GM12864 (cell line): Measurements from ENCODE around the gene PPP1R11.
"Not testable (repeated sequence)": the region's sequence is repeated elsewhere in the genome, so short reads cannot be mapped to it uniquely, and the experiment has no call there.

Experiments used
- DNase-seq: peaks from one replicate; pipeline ENCODE4 v3.0.0-alpha.2; 2011; ENCODE audit warnings: low read depth
- H3K4me3 ChIP-seq: 2 replicates; pipeline ENCODE4 v1.5.1; 2011; ENCODE audit warnings: mild to moderate bottlenecking, low read depth, low read length, control low read depth
- CTCF ChIP-seq: IDR thresholded peaks from 2 replicates; pipeline ENCODE4 v1.5.1; 2011; ENCODE audit warnings: low read depth, mild to moderate bottlenecking, moderate library complexity, low read length, control low read depth, inconsistent platforms; ENCODE audit errors: missing control alignments

Gene PPP1R11

GRCh38 chr6:30116724-30117123, 49.7 kb downstream of the PPP1R11 start:
- no peak overlapping the region for H3K4me3 ChIP-seq
- no peak for DNase-seq
- TF ChIP-seq CTCF: peak; percentile 16

DNA sequence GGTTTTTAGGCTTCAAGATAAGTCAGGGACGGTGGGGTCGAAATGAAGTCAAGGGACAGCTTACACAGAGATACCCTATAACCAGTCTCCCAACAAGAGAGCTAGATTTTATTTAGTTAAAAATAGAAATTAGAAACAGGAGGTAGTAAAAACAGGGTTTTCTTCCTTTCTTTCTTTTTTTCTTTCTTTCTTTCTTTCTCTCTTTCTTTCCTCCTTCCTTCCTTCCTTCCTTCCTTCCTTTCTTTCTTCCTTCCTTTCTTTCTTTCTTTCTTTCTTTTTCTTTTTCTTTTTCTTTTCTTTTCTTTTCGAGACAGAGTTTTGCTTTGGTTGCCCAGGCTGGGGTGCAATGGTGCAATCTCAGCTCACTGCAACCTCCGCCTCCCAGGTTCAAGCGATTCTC, 51.7 kb downstream of the PPP1R11 start:
- not testable (repeated sequence) for DNase-seq

More for the DNA sequence above, 51.7 kb downstream of the PPP1R11 start:
- H3K4me3 ChIP-seq: not testable (repeated sequence)
